H9 (cell line): ENCODE results near the gene C3orf22. TPM values are rescaled to one million over a fixed set of nuclear protein-coding genes. Genes with fewer than 3 reads are reported as not detected.

Experiments used
- DNase-seq: peaks from one replicate; pipeline ENCODE4 v3.0.0-alpha.2; 2017
- H2AFZ ChIP-seq: one replicate; pipeline ENCODE4 v1.6.1; 2013; ENCODE audit warnings: mild to moderate bottlenecking, low read length, control low read depth, moderate library complexity
- H2AK5ac ChIP-seq: 2 replicates; pipeline ENCODE4 v1.6.1; 2013; ENCODE audit warnings: low read length, control low read depth, mixed read lengths; ENCODE audit not compliant: insufficient read length
- H2BK120ac ChIP-seq: one replicate; pipeline ENCODE4 v1.6.1; 2013; ENCODE audit warnings: low read depth, mild to moderate bottlenecking, low read length, control low read depth, inconsistent platforms; ENCODE audit not compliant: poor library complexity, severe bottlenecking
- H2BK12ac ChIP-seq: 2 replicates; pipeline ENCODE4 v1.6.1; 2013; ENCODE audit warnings: low read length, control low read depth, mixed read lengths, low read depth; ENCODE audit not compliant: insufficient read length
- H2BK15ac ChIP-seq: 2 replicates; pipeline ENCODE4 v1.6.1; 2013; ENCODE audit warnings: low read depth, low read length, control low read depth
- H2BK20ac ChIP-seq: one replicate; pipeline ENCODE4 v1.6.1; 2013; ENCODE audit warnings: low read depth, mild to moderate bottlenecking, low read length, control low read depth, inconsistent platforms; ENCODE audit not compliant: poor library complexity, severe bottlenecking
- H2BK5ac ChIP-seq: 2 replicates; pipeline ENCODE4 v1.6.1; 2013; ENCODE audit warnings: low read length, control low read depth, mixed read lengths; ENCODE audit not compliant: insufficient read length
- H3K14ac ChIP-seq: 2 replicates; pipeline ENCODE4 v1.6.1; 2013; ENCODE audit warnings: low read length, control low read depth; ENCODE audit not compliant: insufficient read depth
- H3K18ac ChIP-seq: 2 replicates; pipeline ENCODE4 v1.6.1; 2013; ENCODE audit warnings: low read depth, mild to moderate bottlenecking, mixed read lengths, low read length, control low read depth; ENCODE audit not compliant: insufficient read length
- H3K23ac ChIP-seq: 2 replicates; pipeline ENCODE4 v1.6.1; 2013; ENCODE audit warnings: low read length, control low read depth, mixed read lengths, low read depth; ENCODE audit not compliant: insufficient read length
- H3K23me2 ChIP-seq: 2 replicates; pipeline ENCODE4 v1.6.1; 2013; ENCODE audit warnings: low read depth, mild to moderate bottlenecking, mixed read lengths, low read length, control low read depth; ENCODE audit not compliant: insufficient read length, poor library complexity, severe bottlenecking
- H3K27ac ChIP-seq: 2 replicates; pipeline ENCODE4 v1.5.1; 2013; ENCODE audit warnings: low read length, control low read depth, mixed read lengths, low read depth; ENCODE audit not compliant: insufficient read length
- H3K27me3 ChIP-seq: 2 replicates; pipeline ENCODE4 v1.6.1; 2013; ENCODE audit warnings: low read length, control low read depth, inconsistent platforms; ENCODE audit not compliant: insufficient read depth
- H3K4ac ChIP-seq: 2 replicates; pipeline ENCODE4 v1.6.1; 2013; ENCODE audit warnings: low read depth, mild to moderate bottlenecking, control low read depth, inconsistent platforms, low read length, moderate library complexity
- H3K4me1 ChIP-seq: 2 replicates; pipeline ENCODE4 v1.6.1; 2013; ENCODE audit warnings: low read length, control low read depth, inconsistent platforms; ENCODE audit not compliant: insufficient read depth
- H3K4me2 ChIP-seq: 2 replicates; pipeline ENCODE4 v1.6.1; 2013; ENCODE audit warnings: low read length, control low read depth, mixed read lengths; ENCODE audit not compliant: insufficient read length, insufficient read depth
- H3K56ac ChIP-seq: 2 replicates; pipeline ENCODE4 v1.6.1; 2013; ENCODE audit warnings: low read depth, mild to moderate bottlenecking, mixed read lengths, low read length, control low read depth; ENCODE audit not compliant: insufficient read length
- H3K79me1 ChIP-seq: 2 replicates; pipeline ENCODE4 v1.6.1; 2013; ENCODE audit warnings: low read depth, mild to moderate bottlenecking, moderate library complexity, low read length, control low read depth, inconsistent platforms; ENCODE audit not compliant: insufficient read depth, poor library complexity, severe bottlenecking
- H3K79me2 ChIP-seq: 2 replicates; pipeline ENCODE4 v1.6.1; 2013; ENCODE audit warnings: low read length, control low read depth, inconsistent platforms; ENCODE audit not compliant: insufficient read depth
- H3K9ac ChIP-seq: 2 replicates; pipeline ENCODE4 v1.6.1; 2013; ENCODE audit warnings: low read length, control low read depth, mixed read lengths; ENCODE audit not compliant: insufficient read length; ENCODE audit errors: extremely low read depth
- H3K9me3 ChIP-seq: one replicate; pipeline ENCODE4 v1.6.1; 2013; ENCODE audit warnings: low read depth, low read length, inconsistent platforms; ENCODE audit not compliant: control insufficient read depth
- H3T11ph ChIP-seq: one replicate; pipeline ENCODE4 v1.6.1; 2013; ENCODE audit warnings: mild to moderate bottlenecking, low read length, control low read depth, inconsistent platforms
- H4K20me1 ChIP-seq: one replicate; pipeline ENCODE4 v1.6.1; 2013; ENCODE audit not compliant: control insufficient read depth, insufficient read length, insufficient read depth
- H4K5ac ChIP-seq: 2 replicates; pipeline ENCODE4 v1.6.1; 2013; ENCODE audit warnings: low read depth, mild to moderate bottlenecking, mixed read lengths, low read length, control low read depth; ENCODE audit not compliant: insufficient read length
- H4K8ac ChIP-seq: replicated peaks from 2 replicates; pipeline ENCODE4 v1.6.1; 2013; ENCODE audit warnings: low read length, control low read depth, mixed read lengths, low read depth; ENCODE audit not compliant: insufficient read length
- H4K91ac ChIP-seq: 2 replicates; pipeline ENCODE4 v1.6.1; 2013; ENCODE audit warnings: low read depth, mild to moderate bottlenecking, moderate library complexity, mixed read lengths, low read length, control low read depth; ENCODE audit not compliant: insufficient read length
- H3K27ac Mint-ChIP-seq, 3 experiments: 2 replicates in 2 of 3; 3 replicates in 1 of 3; pipeline ENCODE4 v1.8.0; 2020 to 2021; ENCODE audit warnings: mixed read lengths in 3 of 3, mild to moderate bottlenecking in 1 of 3, moderate library complexity in 1 of 3
- H3K27me3 Mint-ChIP-seq: 2 replicates; pipeline ENCODE4 v1.8.0; 2021; ENCODE audit warnings: low read depth, mild to moderate bottlenecking, moderate library complexity, mixed read lengths
- H3K36me3 Mint-ChIP-seq, 3 experiments: 2 replicates in 2 of 3; 3 replicates in 1 of 3; pipeline ENCODE4 v1.8.0; 2020 to 2021; ENCODE audit warnings: low read depth in 3 of 3, mixed read lengths in 3 of 3; ENCODE audit not compliant: insufficient read depth in 1 of 3
- H3K4me1 Mint-ChIP-seq, 2 experiments: 2 replicates each; pipeline ENCODE4 v1.8.0; 2020; ENCODE audit warnings: mixed read lengths in 2 of 2
- H3K4me3 Mint-ChIP-seq, 2 experiments: 2 replicates in 1 of 2; 3 replicates in 1 of 2; pipeline ENCODE4 v1.8.0; 2020 to 2021; ENCODE audit warnings: mild to moderate bottlenecking in 2 of 2, mixed read lengths in 2 of 2, moderate library complexity in 1 of 2
- H3K9me3 Mint-ChIP-seq, 2 experiments: 2 replicates in 1 of 2; 3 replicates in 1 of 2; pipeline ENCODE4 v1.8.0; 2020; ENCODE audit warnings: mild to moderate bottlenecking in 2 of 2, mixed read lengths in 2 of 2, moderate library complexity in 1 of 2
- WGBS: extraction: QIAGEN DNeasy Blood & Tissue Kit; methylation state at CpG from one replicate; pipeline ENCODE4 v1.1.7; 2013; ENCODE audit warnings: missing lambda C conversion rate, low lambda C conversion rate, mixed read lengths; ENCODE audit not compliant: insufficient read length; ENCODE audit errors: extremely low coverage; 5-methylcytosine and 5-hydroxymethylcytosine counted together
- total RNA-seq: library from RNA; stranded (reverse); gene quantifications from 2 replicates; pipeline ENCODE4 v1.2.1, GENCODE V29; 2021
- TF ChIP-seq, protein P1 (sequence below): fragments of 200-600 bp; sonication (generic); conservative IDR thresholded peaks from 3 replicates; pipeline ENCODE4 v1.8.0; 2021; ENCODE audit warnings: antibody characterized with exemption, mild to moderate bottlenecking

C3orf22 gene
- total RNA-seq, 1 experiment from 2014 or later = not detected

DNA sequence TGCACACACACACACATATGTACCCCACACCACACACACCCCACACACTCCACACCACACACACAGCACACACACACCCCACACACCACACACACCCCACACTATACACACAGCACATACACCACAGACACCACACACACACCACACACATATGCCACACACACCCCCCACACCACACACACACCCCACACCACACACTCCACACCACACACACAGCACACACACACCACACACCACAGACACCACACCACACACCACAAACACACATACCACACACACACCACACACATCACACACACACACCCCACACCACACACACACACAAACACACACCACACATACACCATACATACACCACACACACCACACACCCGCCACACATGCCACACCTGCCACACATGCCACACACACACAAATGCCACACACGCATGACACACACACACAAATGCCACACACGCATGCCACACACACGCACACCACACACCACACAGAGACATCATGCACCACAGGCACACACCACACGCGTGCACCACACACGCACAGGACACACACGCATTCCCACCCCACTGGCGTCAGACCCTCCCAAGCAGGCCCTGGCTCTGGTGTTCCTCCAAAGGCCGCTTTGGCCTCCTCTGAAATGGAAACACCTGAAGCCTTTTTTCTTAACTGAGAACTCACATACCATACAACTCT lies 19.0 kb downstream of the C3orf22 start:
- H3K27ac ChIP-seq = no peak overlapping the region
- no peak overlapping the region for H4K91ac ChIP-seq
- H3K18ac ChIP-seq = peak overlapping the region; percentile 47
- no peak overlapping the region for H2BK12ac ChIP-seq
- peak overlapping the region; percentile 9 for H2BK5ac ChIP-seq
- H3K4me2 ChIP-seq = no peak overlapping the region
- no peaks in the 10 kb centered on the region for H3K4me1 ChIP-seq
- no peak overlapping the region for H2BK120ac ChIP-seq
- peaks cover 4% of the 10 kb centered on the region; the same call in 1 of the 2 replicates for H3K27me3 Mint-ChIP-seq
- DNase-seq = peak; percentile 19
- H2AK5ac ChIP-seq = no peak overlapping the region
- H4K5ac ChIP-seq = no peak overlapping the region
- no peak overlapping the region; a peak in 1 of 5 replicates for H3K4me3 Mint-ChIP-seq
- WGBS = no CpG with 5 or more reads among the region's 10 CpGs
- no peak overlapping the region for H3T11ph ChIP-seq
- H2BK20ac ChIP-seq = no peak overlapping the region
- TF ChIP-seq, protein P1, sequence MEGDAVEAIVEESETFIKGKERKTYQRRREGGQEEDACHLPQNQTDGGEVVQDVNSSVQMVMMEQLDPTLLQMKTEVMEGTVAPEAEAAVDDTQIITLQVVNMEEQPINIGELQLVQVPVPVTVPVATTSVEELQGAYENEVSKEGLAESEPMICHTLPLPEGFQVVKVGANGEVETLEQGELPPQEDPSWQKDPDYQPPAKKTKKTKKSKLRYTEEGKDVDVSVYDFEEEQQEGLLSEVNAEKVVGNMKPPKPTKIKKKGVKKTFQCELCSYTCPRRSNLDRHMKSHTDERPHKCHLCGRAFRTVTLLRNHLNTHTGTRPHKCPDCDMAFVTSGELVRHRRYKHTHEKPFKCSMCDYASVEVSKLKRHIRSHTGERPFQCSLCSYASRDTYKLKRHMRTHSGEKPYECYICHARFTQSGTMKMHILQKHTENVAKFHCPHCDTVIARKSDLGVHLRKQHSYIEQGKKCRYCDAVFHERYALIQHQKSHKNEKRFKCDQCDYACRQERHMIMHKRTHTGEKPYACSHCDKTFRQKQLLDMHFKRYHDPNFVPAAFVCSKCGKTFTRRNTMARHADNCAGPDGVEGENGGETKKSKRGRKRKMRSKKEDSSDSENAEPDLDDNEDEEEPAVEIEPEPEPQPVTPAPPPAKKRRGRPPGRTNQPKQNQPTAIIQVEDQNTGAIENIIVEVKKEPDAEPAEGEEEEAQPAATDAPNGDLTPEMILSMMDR = no peak
- no peaks in the 10 kb centered on the region for H3K79me2 ChIP-seq
- no peaks in the 10 kb centered on the region for H3K9me3 ChIP-seq
- no peaks in the 10 kb centered on the region for H3K4me1 Mint-ChIP-seq
- H3K79me1 ChIP-seq = no peaks in the 10 kb centered on the region
- H4K20me1 ChIP-seq = peaks cover 3% of the 10 kb centered on the region
- no peak overlapping the region for H3K9ac ChIP-seq
- H4K8ac ChIP-seq = peak overlapping the region; percentile 90
- H3K27ac Mint-ChIP-seq = no peak overlapping the region; a peak in 2 of 7 replicates
- no peaks in the 10 kb centered on the region for H3K27me3 ChIP-seq
- no peaks in the 10 kb centered on the region for H3K9me3 Mint-ChIP-seq
- no peak overlapping the region for H3K23ac ChIP-seq
- no peak overlapping the region for H3K4ac ChIP-seq
- H2BK15ac ChIP-seq = no peak overlapping the region
- H3K14ac ChIP-seq = no peak overlapping the region
- no peaks in the 10 kb centered on the region for H3K23me2 ChIP-seq
- peaks cover 0 to 3% (median 0%) of the 10 kb centered on the region in 3 experiments; a peak in 2 of 7 replicates for H3K36me3 Mint-ChIP-seq
- peak overlapping the region; percentile 55 for H3K56ac ChIP-seq
- H2AFZ ChIP-seq = no peak overlapping the region
